ENCODE results near the gene SF3A1.

SF3A1 gene

GRCh38 chr22:30320021-30320556, 36.6 kb downstream of the SF3A1 start:
- Histone ChIP-seq H3K79me2 (ENCODE audit: insufficient read depth, low read depth) (peaks cover 22% of the 10 kb centered on the region; the same call in 1 of the 2 replicates), H3K4me1 (ENCODE audit: low read depth, poor library complexity, severe bottlenecking) (peaks cover 49% of the 10 kb centered on the region), H3K9ac (no peak overlapping the region), H2AFZ (ENCODE audit: low read depth) (no peak overlapping the region), H3K27me3 (ENCODE audit: insufficient read depth, low read depth) (no peaks in the 10 kb centered on the region), H4K20me1 (ENCODE audit: insufficient read depth) (no peaks in the 10 kb centered on the region), H3K36me3 (ENCODE audit: insufficient read depth) (no peaks in the 10 kb centered on the region), H3K4me2 (no peak overlapping the region), H3K27ac (no peak overlapping the region), H3K4me3 (IDR thresholded peaks at IDR 0.05; ENCODE audit: insufficient read depth, low read depth, low read length) (no peak overlapping the region)
- no peak for TF ChIP-seq CTCF (conservative IDR thresholded peaks at IDR 0.05; ENCODE audit: low read depth, low read length)

DNA sequence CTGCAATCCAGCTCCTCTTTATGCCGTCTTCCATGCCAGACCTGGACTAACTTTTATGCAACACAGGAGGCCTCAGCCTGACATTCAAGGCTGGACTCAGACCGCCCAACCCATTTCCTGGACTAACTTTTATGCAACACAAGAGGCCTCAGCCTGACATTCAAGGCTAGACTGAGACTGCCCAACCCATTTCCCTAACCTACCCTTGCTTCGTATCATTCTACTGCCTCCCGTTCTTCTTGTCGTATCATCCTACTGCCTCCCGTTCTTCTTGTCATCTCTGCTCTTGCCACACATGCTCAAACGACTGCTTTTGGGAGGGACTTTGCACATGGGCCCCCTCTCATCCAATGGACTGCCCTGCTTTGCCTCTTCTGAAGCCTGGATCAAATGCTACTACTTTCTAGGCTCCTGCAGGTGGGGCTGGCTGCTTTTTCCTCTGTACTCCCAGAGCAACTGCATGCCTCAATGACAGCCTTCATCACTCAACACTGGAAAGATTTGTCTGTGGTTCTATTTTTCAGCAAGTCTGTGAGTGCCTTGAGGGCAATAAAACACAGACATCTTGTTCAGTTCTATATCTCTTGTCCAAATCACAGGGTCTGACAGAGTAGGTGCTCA, 37.8 kb downstream of the SF3A1 start:
- H3K4me1 ChIP-seq (ENCODE audit: low read depth, poor library complexity, severe bottlenecking) = peaks cover 49% of the 10 kb centered on the region
- no peak for TF ChIP-seq CTCF (conservative IDR thresholded peaks at IDR 0.05; ENCODE audit: low read depth, low read length)

DNA sequence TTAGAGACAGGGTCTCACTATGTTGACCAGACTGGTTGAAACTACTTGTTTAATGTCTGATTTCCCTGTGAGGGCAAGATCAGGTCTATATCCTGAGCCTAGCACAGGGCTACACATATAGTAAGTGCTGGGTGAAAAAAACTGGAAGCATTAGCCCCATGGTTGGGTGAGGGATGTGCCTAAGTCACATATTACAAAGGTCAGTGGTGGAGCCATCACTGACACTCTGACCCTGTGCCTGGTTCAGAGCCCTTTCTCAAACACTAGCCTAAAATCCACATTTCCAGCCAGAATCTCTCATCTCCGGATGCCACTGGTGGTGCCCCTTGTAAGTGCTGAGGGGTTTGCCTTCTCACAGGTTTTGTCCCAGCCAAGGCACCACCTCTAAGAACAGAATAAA, 38.9 kb downstream of the SF3A1 start:
- Histone ChIP-seq H3K4me1 (ENCODE audit: low read depth, poor library complexity, severe bottlenecking) (peaks cover 46% of the 10 kb centered on the region), H3K9ac (no peak overlapping the region), H2AFZ (ENCODE audit: low read depth) (no peak overlapping the region), H3K27ac (no peak overlapping the region), H3K36me3 (ENCODE audit: insufficient read depth) (no peaks in the 10 kb centered on the region), H3K79me2 (ENCODE audit: insufficient read depth, low read depth) (peaks cover 34% of the 10 kb centered on the region; the same call in 1 of the 2 replicates), H3K4me2 (no peak overlapping the region), H3K4me3 (IDR thresholded peaks at IDR 0.05; ENCODE audit: insufficient read depth, low read depth, low read length) (no peak overlapping the region), H4K20me1 (ENCODE audit: insufficient read depth) (no peaks in the 10 kb centered on the region), H3K27me3 (ENCODE audit: insufficient read depth, low read depth) (no peaks in the 10 kb centered on the region)
- no peak for TF ChIP-seq CTCF (conservative IDR thresholded peaks at IDR 0.05; ENCODE audit: low read depth, low read length)

More for the DNA sequence above, 37.8 kb downstream of the SF3A1 start:
- H3K9ac ChIP-seq = no peak overlapping the region
- no peak overlapping the region for H3K4me3 ChIP-seq (IDR thresholded peaks at IDR 0.05; ENCODE audit: insufficient read depth, low read depth, low read length)
- H3K27me3 ChIP-seq (ENCODE audit: insufficient read depth, low read depth) = no peaks in the 10 kb centered on the region
- no peaks in the 10 kb centered on the region for H3K36me3 ChIP-seq (ENCODE audit: insufficient read depth)
- H4K20me1 ChIP-seq (ENCODE audit: insufficient read depth) = no peaks in the 10 kb centered on the region
- no peak overlapping the region for H2AFZ ChIP-seq (ENCODE audit: low read depth)
- no peak overlapping the region for H3K4me2 ChIP-seq
- no peak overlapping the region for H3K27ac ChIP-seq
- peaks cover 26% of the 10 kb centered on the region; the same call in 1 of the 2 replicates for H3K79me2 ChIP-seq (ENCODE audit: insufficient read depth, low read depth)

GRCh38 chr22:30315962-30316576, 40.6 kb downstream of the SF3A1 start:
- Histone ChIP-seq H4K20me1 (ENCODE audit: insufficient read depth) (no peaks in the 10 kb centered on the region), H3K27ac (no peak overlapping the region), H3K4me2 (no peak overlapping the region), H3K36me3 (ENCODE audit: insufficient read depth) (no peaks in the 10 kb centered on the region), H3K9ac (no peak overlapping the region), H2AFZ (ENCODE audit: low read depth) (no peak overlapping the region), H3K4me3 (IDR thresholded peaks at IDR 0.05; ENCODE audit: insufficient read depth, low read depth, low read length) (no peak overlapping the region), H3K4me1 (ENCODE audit: low read depth, poor library complexity, severe bottlenecking) (peaks cover 60% of the 10 kb centered on the region), H3K27me3 (ENCODE audit: insufficient read depth, low read depth) (no peaks in the 10 kb centered on the region), H3K79me2 (ENCODE audit: insufficient read depth, low read depth) (peaks cover 48% of the 10 kb centered on the region; the same call in 1 of the 2 replicates)
- no peak for TF ChIP-seq CTCF (conservative IDR thresholded peaks at IDR 0.05; ENCODE audit: low read depth, low read length)

Data from KMS-11 (cell line).